ENCODE data around the gene PAX8. TPM values are rescaled to one million over a fixed set of nuclear protein-coding genes. Genes with fewer than 3 reads are reported as not detected.
A peak's percentile ranks its signal among the peaks of the same experiment; 100 is the strongest.
"Not testable (repeated sequence)": the region's sequence is repeated elsewhere in the genome, so short reads cannot be mapped to it uniquely, and the experiment has no call there.

The PAX8 gene
- total RNA-seq (2014; rRNA removed) (2.6 and 3.4 TPM in 2 replicates), Bru-seq, nascent RNA (percentile 31 among the genes with signal in this experiment), BruChase-seq, experiment 1, labeled RNA remaining after a 6-hour chase (percentile 39 among the genes with signal in this experiment), BruChase-seq, experiment 2, labeled RNA remaining after a 2-hour chase (percentile 30 among the genes with signal in this experiment)
- long read RNA-seq, partial matches to known transcripts: 0 of 16 reads
- long read RNA-seq, other reads (novel, unspliced or antisense): 15 of 16 reads

DNA sequence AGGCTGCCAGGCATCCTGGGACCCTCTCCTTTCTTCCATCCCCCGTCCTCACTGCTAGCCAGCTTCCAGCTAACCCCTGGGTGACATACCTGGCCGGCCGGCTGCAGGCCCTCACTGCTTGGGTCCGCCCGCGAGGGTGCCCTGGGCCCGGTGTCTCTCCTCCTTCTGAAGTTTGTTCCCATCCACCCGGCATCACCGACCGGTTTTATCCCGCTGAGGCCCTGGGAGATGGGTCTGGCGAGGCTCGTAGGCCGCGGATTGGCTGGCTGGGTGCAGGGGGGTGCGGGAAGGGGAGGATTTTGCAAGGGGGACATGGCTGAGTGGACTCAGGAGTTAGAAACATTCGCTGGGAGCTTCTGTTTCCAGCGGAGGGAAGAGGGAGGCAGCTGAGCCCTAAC is at the start of gene PAX8:
Gene PAX8 (minus strand): TSS at position 180 of the 398 bp plus-strand sequence. CDS start 527 bp downstream, outside the sequence.
- Histone ChIP-seq H3K9me2 (replicated peaks; ENCODE audit: low read length) (no peaks in the 10 kb centered on the region), H2AFZ (ENCODE audit: low read length) (no peak within 1 kb of the TSS), H3K27ac (ENCODE audit: low read length) (no peak within 1 kb of the TSS), H3K9ac (ENCODE audit: low read length) (no peak within 1 kb of the TSS), H3F3A (ENCODE audit: low read length, unreplicated experiment) (no peaks in the 10 kb centered on the region), H4K20me1 (ENCODE audit: low read length) (no peaks in the 10 kb centered on the region), H3K4me3 (ENCODE audit: low read length) (no peak within 1 kb of the TSS), H3K9me3 (ENCODE audit: low read length) (no peaks in the 10 kb centered on the region), H3K4me2 (ENCODE audit: low read length) (no peak within 1 kb of the TSS), H3K4me1 (ENCODE audit: insufficient read depth, low read length) (peaks cover 17% of the 10 kb centered on the region), H3K79me2 (ENCODE audit: low read length) (no peaks in the 10 kb centered on the region), H3K27me3 (ENCODE audit: low read length) (no peaks in the 10 kb centered on the region), H3K36me3 (ENCODE audit: low read depth, low read length) (no peaks in the 10 kb centered on the region)
- BruUV-seq (replicated peaks): no TSS peak
- ChIA-PET CTCF (no interaction called here), POLR2A (ENCODE audit: unreplicated experiment) (no interaction called here)
- intact Hi-C loops (cut with micrococcal nuclease): no loop called here
- no peak for DNase-seq
- TF ChIP-seq EZH2 (IDR thresholded peaks at IDR 0.05; ENCODE audit: low read length, unreplicated experiment) (no peak), EZH2phosphoT487 (IDR thresholded peaks at IDR 0.05; ENCODE audit: borderline replicate concordance, low read length) (no peak)
- TF ChIP-seq, protein P1, sequence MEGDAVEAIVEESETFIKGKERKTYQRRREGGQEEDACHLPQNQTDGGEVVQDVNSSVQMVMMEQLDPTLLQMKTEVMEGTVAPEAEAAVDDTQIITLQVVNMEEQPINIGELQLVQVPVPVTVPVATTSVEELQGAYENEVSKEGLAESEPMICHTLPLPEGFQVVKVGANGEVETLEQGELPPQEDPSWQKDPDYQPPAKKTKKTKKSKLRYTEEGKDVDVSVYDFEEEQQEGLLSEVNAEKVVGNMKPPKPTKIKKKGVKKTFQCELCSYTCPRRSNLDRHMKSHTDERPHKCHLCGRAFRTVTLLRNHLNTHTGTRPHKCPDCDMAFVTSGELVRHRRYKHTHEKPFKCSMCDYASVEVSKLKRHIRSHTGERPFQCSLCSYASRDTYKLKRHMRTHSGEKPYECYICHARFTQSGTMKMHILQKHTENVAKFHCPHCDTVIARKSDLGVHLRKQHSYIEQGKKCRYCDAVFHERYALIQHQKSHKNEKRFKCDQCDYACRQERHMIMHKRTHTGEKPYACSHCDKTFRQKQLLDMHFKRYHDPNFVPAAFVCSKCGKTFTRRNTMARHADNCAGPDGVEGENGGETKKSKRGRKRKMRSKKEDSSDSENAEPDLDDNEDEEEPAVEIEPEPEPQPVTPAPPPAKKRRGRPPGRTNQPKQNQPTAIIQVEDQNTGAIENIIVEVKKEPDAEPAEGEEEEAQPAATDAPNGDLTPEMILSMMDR (conservative IDR thresholded peaks at IDR 0.05; ENCODE audit: low read depth, low read length): no peak
- ATAC-seq: no peak

GRCh38 chr2:113328043-113328442 is 49.3 kb upstream of the PAX8 start:
- Histone ChIP-seq H3K9ac (ENCODE audit: low read length) (peak overlapping the region; percentile 76; the same call in 1 of the 2 replicates), H3K9me3 (ENCODE audit: low read length) (no peaks in the 10 kb centered on the region), H4K20me1 (ENCODE audit: low read length) (no peaks in the 10 kb centered on the region), H2AFZ (ENCODE audit: low read length) (no peak overlapping the region), H3K27ac (ENCODE audit: low read length) (peak overlapping the region; percentile 98), H3K79me2 (ENCODE audit: low read length) (peaks cover 39% of the 10 kb centered on the region), H3K4me1 (ENCODE audit: insufficient read depth, low read length) (peaks cover 63% of the 10 kb centered on the region), H3K36me3 (ENCODE audit: low read depth, low read length) (no peaks in the 10 kb centered on the region; the same call in 1 of the 2 replicates), H3K4me3 (ENCODE audit: low read length) (peak overlapping the region; percentile 53; the same call in 1 of the 2 replicates), H3F3A (ENCODE audit: low read length, unreplicated experiment) (peaks cover 9% of the 10 kb centered on the region), H3K9me2 (replicated peaks; ENCODE audit: low read length) (no peaks in the 10 kb centered on the region), H3K4me2 (ENCODE audit: low read length) (peak overlapping the region; percentile 80), H3K27me3 (ENCODE audit: low read length) (no peaks in the 10 kb centered on the region)
- ATAC-seq (no peak), DNase-seq (peak; percentile 11)
- CTCF ChIA-PET: no interaction called here
- BruUV-seq (replicated peaks): no TSS peak
- intact Hi-C loops (cut with micrococcal nuclease): loop anchor here (1.0 kb wide), 1 partner anchor 42 kb away; no protein-coding TSS in a partner anchor
- TF ChIP-seq EZH2phosphoT487 (IDR thresholded peaks at IDR 0.05; ENCODE audit: borderline replicate concordance, low read length): no peak
- TF ChIP-seq, protein P1 (conservative IDR thresholded peaks at IDR 0.05; ENCODE audit: low read depth, low read length): no peak
- TF ChIP-seq EZH2 (IDR thresholded peaks at IDR 0.05; ENCODE audit: low read length, unreplicated experiment): no peak
- POLR2A ChIA-PET (ENCODE audit: unreplicated experiment): no interaction called here

GRCh38 chr2:113325161-113325731 is 46.5 kb upstream of the PAX8 start:
- ATAC-seq: peak; percentile 3

More at GRCh38 chr2:113325161-113325731, 46.5 kb upstream of the PAX8 start:
- H3K36me3 ChIP-seq (ENCODE audit: low read depth, low read length); H4K20me1 ChIP-seq (ENCODE audit: low read length); H3K9me3 ChIP-seq (ENCODE audit: low read length); H3K27me3 ChIP-seq (ENCODE audit: low read length); POLR2A ChIA-PET (ENCODE audit: unreplicated experiment); H3K9me2 ChIP-seq (replicated peaks; ENCODE audit: low read length); intact Hi-C loops (cut with micrococcal nuclease); CTCF ChIA-PET; H3F3A ChIP-seq (ENCODE audit: low read length, unreplicated experiment): not testable (repeated sequence)
- peak overlapping the region; percentile 82 for H3K4me3 ChIP-seq (ENCODE audit: low read length)
- DNase-seq: peak; percentile 12
- TSS peak; percentile 66 for BruUV-seq (replicated peaks)
- H3K9ac ChIP-seq (ENCODE audit: low read length): peak overlapping the region; percentile 87
- H2AFZ ChIP-seq (ENCODE audit: low read length): peak overlapping the region; percentile 79
- peak overlapping the region; percentile 82 for H3K27ac ChIP-seq (ENCODE audit: low read length)
- H3K4me2 ChIP-seq (ENCODE audit: low read length): peak overlapping the region; percentile 97
- peaks cover 32% of the 10 kb centered on the region for H3K79me2 ChIP-seq (ENCODE audit: low read length)
- peaks cover 51% of the 10 kb centered on the region for H3K4me1 ChIP-seq (ENCODE audit: insufficient read depth, low read length)
